HG03432 (cell line): ENCODE measurements around the gene PIK3C2A.
A peak's percentile ranks its signal among the peaks of the same experiment; 100 is the strongest.

ENCODE experiments used
- ATAC-seq: cut with Tn5 transposase; IDR thresholded peaks from one replicate; pipeline ENCODE4 v1.9.1; 2021; ENCODE audit warnings: mild to moderate bottlenecking, moderate library complexity; ENCODE audit not compliant: unreplicated experiment

Gene PIK3C2A

GRCh38 chr11:17163736-17164135, 44.0 kb downstream of the PIK3C2A start:
- ATAC-seq: no peak

GRCh38 chr11:17163291-17163690, 44.5 kb downstream of the PIK3C2A start:
- ATAC-seq: no peak

GRCh38 chr11:17162376-17162775, 45.4 kb downstream of the PIK3C2A start:
- ATAC-seq: no peak

GRCh38 chr11:17161515-17161914, 46.3 kb downstream of the PIK3C2A start:
- ATAC-seq: peak; percentile 61

GRCh38 chr11:17159441-17159840, 48.3 kb downstream of the PIK3C2A start:
- no peak for ATAC-seq
